GM12878 (cell line): ENCODE measurements around the gene NT5E. TPM values are rescaled to one million over a fixed set of nuclear protein-coding genes. Genes with fewer than 3 reads are reported as not detected.

Experiments
- ATAC-seq: fragments of 200-7000 bp; cut with Tn5 transposase; 3 replicates; pipeline ENCODE4 v1.9.1; 2020; ENCODE audit warnings: mild to moderate bottlenecking, moderate library complexity
- BruUV-seq: library from RNA; stranded (reverse); fragments of 400-500 nt; replicated peaks from 2 replicates; lab custom pipeline; 2021; lab: Mats Ljungman, UMichigan
- CTCF ChIA-PET: fragments of 300-600 bp; sonication (Branson Sonifier 250); formaldehyde crosslinking; extraction: SDS; loops from one replicate; lab custom pipeline; 2021; ENCODE audit warnings: inconsistent platforms; lab: Yijun Ruan, JAX
- POLR2A ChIA-PET: fragments of 350-600 bp; formaldehyde crosslinking; extraction: SDS; loops from one replicate; lab custom pipeline; 2021; ENCODE audit warnings: inconsistent platforms; lab: Charles Lee
- RAD21 ChIA-PET: fragments of 300-600 bp; sonication (Branson Sonifier 250); formaldehyde crosslinking; loops from one replicate; lab custom pipeline; 2023; ENCODE audit warnings: antibody characterized with exemption; ENCODE audit not compliant: unreplicated experiment; lab: Charles Lee
- SMC1A ChIA-PET: fragments of 300-600 bp; sonication (Branson Sonifier 250); formaldehyde crosslinking; loops from one replicate; lab custom pipeline; 2023; ENCODE audit not compliant: unreplicated experiment, uncharacterized antibody; lab: Charles Lee
- DNase-seq: peaks from one replicate; pipeline ENCODE4 v3.0.0-alpha.2; 2011; ENCODE audit warnings: low read depth, low spot score
- FAIRE-seq: peaks from 3 replicates; lab custom pipeline; 2011; peaks lifted over from hg19 to GRCh38; lab: Jason Lieb, UNC
- H2AFZ ChIP-seq: 2 replicates; pipeline ENCODE4 v1.6.0; 2011; ENCODE audit warnings: low read depth, low read length, control low read depth; ENCODE audit not compliant: control insufficient read depth
- H3K27ac ChIP-seq: 2 replicates; pipeline ENCODE4 v1.5.1; 2011; ENCODE audit warnings: control low read depth; ENCODE audit not compliant: control insufficient read depth, insufficient read depth
- H3K27me3 ChIP-seq, 2 experiments: replicated peaks in 1 of 2; 2 replicates each; pipeline versions ENCODE4 v1.6.0 to v1.6.1; 2011; ENCODE audit warnings: low read length in 1 of 2; ENCODE audit not compliant: control insufficient read depth in 2 of 2, insufficient read depth in 2 of 2
- H3K36me3 ChIP-seq, 2 experiments: 2 replicates each; pipeline ENCODE4 v1.5.1; 2011; ENCODE audit warnings: low read length in 1 of 2; ENCODE audit not compliant: control insufficient read depth in 2 of 2, insufficient read depth in 2 of 2
- H3K4me1 ChIP-seq: 2 replicates; pipeline ENCODE4 v1.6.1; 2011; ENCODE audit warnings: mild to moderate bottlenecking, low read length, moderate library complexity, mixed read lengths; ENCODE audit not compliant: control insufficient read depth, insufficient read depth
- H3K4me2 ChIP-seq: 2 replicates; pipeline ENCODE4 v1.6.0; 2011; ENCODE audit warnings: control low read depth; ENCODE audit not compliant: control insufficient read depth, insufficient read depth
- H3K4me3 ChIP-seq: fragments of 200-600 bp; sonication (generic); 2 replicates; pipeline ENCODE4 v1.5.1; 2016
- H3K79me2 ChIP-seq: 2 replicates; pipeline ENCODE4 v1.6.0; 2011; ENCODE audit warnings: low read length; ENCODE audit not compliant: control insufficient read depth, insufficient read depth
- H3K9ac ChIP-seq: 2 replicates; pipeline ENCODE4 v1.8.0; 2011; ENCODE audit warnings: low read length, control low read depth, mixed read lengths; ENCODE audit not compliant: control insufficient read depth, insufficient read depth
- H3K9me3 ChIP-seq: replicated peaks from 3 replicates; pipeline ENCODE4 v1.5.1; 2011; ENCODE audit warnings: mild to moderate bottlenecking, low read length; ENCODE audit not compliant: control insufficient read depth, insufficient read depth
- H4K20me1 ChIP-seq: 2 replicates; pipeline ENCODE4 v1.6.0; 2011; ENCODE audit not compliant: control insufficient read depth, insufficient read depth
- CEBPB ChIP-seq, 2 experiments: fragments of 150-350 bp in 1 of 2; IDR thresholded peaks; 2 replicates each; pipeline ENCODE4 v1.6.1; 2012 to 2014; ENCODE audit warnings: low read depth in 2 of 2, low read length in 2 of 2, borderline replicate concordance in 1 of 2, inconsistent platforms in 1 of 2
- FOXM1 ChIP-seq: IDR thresholded peaks from 2 replicates; pipeline ENCODE4 v1.6.1; 2012; ENCODE audit warnings: low read depth, mild to moderate bottlenecking, inconsistent platforms, low read length, moderate library complexity
- NFYA ChIP-seq: IDR thresholded peaks from 2 replicates; pipeline ENCODE4 v1.6.1; 2011; ENCODE audit warnings: low read depth, mild to moderate bottlenecking, low read length, improper control_type of control experiment, borderline replicate concordance
- POLR2A ChIP-seq: IDR thresholded peaks from 2 replicates; pipeline ENCODE4 v1.6.1; 2011; ENCODE audit warnings: low read depth, mild to moderate bottlenecking, low read length
- WGBS: methylation state at CpG from one replicate; pipeline ENCODE4 v1.1.6; 2016; ENCODE audit warnings: low lambda C conversion rate; ENCODE audit not compliant: insufficient replicate concordance, insufficient coverage; ENCODE audit errors: missing lambda C conversion rate; 5-methylcytosine and 5-hydroxymethylcytosine counted together
- in situ Hi-C: fragments of 300-500 bp; cut with MboI; formaldehyde crosslinking; loops from 9 replicates; pipeline ENCODE4 v1.14.3; 2018; ENCODE audit warnings: mixed read lengths
- intact Hi-C: fragments of 100-400 bp; cut with micrococcal nuclease; formaldehyde crosslinking; loops from one replicate; pipeline ENCODE4 v1.14.2; 2022; ENCODE audit not compliant: unreplicated experiment
- polyA plus RNA-seq, 11 experiments: library from polyadenylated mRNA; depleted of rRNA in 4 of 11; unstranded in 6 of 11; stranded (reverse) in 5 of 11; fragments of >200 nt; fragmentation: Nextera tagmentation in 4 of 11; fragmentation: Illumina TruSeq in 1 of 11; extraction: Ambion mirVana in 4 of 11; extraction: Trizol in 1 of 11; gene quantifications; 1 replicate in 1 of 11; 2 replicates in 10 of 11; pipeline versions ENCODE4 v1.2.1 to v1.2.3, GENCODE V29; 2011 to 2016; ENCODE audit warnings: inconsistent platforms in 2 of 11, missing spikeins in 2 of 11, low read depth in 1 of 11
- total RNA-seq, 4 experiments: library from RNA; depleted of rRNA in 3 of 4; stranded (reverse); fragments of >200 nt in 3 of 4; fragmentation: Illumina TruSeq in 1 of 4; extraction: Trizol in 1 of 4; gene quantifications; 2 replicates each; pipeline versions ENCODE4 v1.2.1 to v1.2.3, GENCODE V29; 2013 to 2021
- TF ChIP-seq, protein P1 (sequence below): IDR thresholded peaks from 2 replicates; pipeline ENCODE4 v1.6.1; 2012; ENCODE audit warnings: low read length, inconsistent platforms
- TF ChIP-seq, protein P2 (sequence below): fragments of 450-650 bp; IDR thresholded peaks from 2 replicates; pipeline ENCODE4 v1.6.1; 2017; ENCODE audit warnings: antibody characterized with exemption, mild to moderate bottlenecking, moderate library complexity

NT5E gene
- total and polyA plus RNA-seq, 10 of the 15 experiments (the other 5 are each of a cell fraction or from before 2014, with no cell fraction given), result 1.9 to 9.7 (median 7.3) TPM

- H3K9ac ChIP-seq, result no peak overlapping the region
- H3K36me3 ChIP-seq, result no peaks in the 10 kb centered on the region
- no peak overlapping the region for H3K4me2 ChIP-seq
- no peak overlapping the region for H2AFZ ChIP-seq
- no TSS peak for BruUV-seq
- in situ Hi-C loops (no loop called here), intact Hi-C loops (no loop called here)
- ChIA-PET CTCF (interaction anchor here (1.2 to 3.7 kb wide), 2 partner anchors 10 to 13 kb away, joined by 6 to 21 read pairs; no protein-coding TSS in a partner anchor), POLR2A (interaction anchor here (0.8 kb wide), 1 partner anchor 26 kb away, joined by 3 read pairs; no protein-coding TSS in a partner anchor), SMC1A (interaction anchor here (1.2 to 1.5 kb wide), 2 partner anchors 10 to 13 kb away, joined by 4 to 5 read pairs; no protein-coding TSS in a partner anchor), RAD21 (interaction anchor here (0.8 to 1.9 kb wide), 4 partner anchors 10 to 19 kb away, joined by 3 to 5 read pairs (median 3); partner anchors contain the start of gene NT5E)
- no peak for TF ChIP-seq FOXM1
- TF ChIP-seq, protein P1, sequence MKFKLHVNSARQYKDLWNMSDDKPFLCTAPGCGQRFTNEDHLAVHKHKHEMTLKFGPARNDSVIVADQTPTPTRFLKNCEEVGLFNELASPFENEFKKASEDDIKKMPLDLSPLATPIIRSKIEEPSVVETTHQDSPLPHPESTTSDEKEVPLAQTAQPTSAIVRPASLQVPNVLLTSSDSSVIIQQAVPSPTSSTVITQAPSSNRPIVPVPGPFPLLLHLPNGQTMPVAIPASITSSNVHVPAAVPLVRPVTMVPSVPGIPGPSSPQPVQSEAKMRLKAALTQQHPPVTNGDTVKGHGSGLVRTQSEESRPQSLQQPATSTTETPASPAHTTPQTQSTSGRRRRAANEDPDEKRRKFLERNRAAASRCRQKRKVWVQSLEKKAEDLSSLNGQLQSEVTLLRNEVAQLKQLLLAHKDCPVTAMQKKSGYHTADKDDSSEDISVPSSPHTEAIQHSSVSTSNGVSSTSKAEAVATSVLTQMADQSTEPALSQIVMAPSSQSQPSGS, result no peak
- TF ChIP-seq, protein P2, sequence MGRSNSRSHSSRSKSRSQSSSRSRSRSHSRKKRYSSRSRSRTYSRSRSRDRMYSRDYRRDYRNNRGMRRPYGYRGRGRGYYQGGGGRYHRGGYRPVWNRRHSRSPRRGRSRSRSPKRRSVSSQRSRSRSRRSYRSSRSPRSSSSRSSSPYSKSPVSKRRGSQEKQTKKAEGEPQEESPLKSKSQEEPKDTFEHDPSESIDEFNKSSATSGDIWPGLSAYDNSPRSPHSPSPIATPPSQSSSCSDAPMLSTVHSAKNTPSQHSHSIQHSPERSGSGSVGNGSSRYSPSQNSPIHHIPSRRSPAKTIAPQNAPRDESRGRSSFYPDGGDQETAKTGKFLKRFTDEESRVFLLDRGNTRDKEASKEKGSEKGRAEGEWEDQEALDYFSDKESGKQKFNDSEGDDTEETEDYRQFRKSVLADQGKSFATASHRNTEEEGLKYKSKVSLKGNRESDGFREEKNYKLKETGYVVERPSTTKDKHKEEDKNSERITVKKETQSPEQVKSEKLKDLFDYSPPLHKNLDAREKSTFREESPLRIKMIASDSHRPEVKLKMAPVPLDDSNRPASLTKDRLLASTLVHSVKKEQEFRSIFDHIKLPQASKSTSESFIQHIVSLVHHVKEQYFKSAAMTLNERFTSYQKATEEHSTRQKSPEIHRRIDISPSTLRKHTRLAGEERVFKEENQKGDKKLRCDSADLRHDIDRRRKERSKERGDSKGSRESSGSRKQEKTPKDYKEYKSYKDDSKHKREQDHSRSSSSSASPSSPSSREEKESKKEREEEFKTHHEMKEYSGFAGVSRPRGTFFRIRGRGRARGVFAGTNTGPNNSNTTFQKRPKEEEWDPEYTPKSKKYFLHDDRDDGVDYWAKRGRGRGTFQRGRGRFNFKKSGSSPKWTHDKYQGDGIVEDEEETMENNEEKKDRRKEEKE, result no peak
- TF ChIP-seq NFYA, result no peak
- no peak for TF ChIP-seq POLR2A
- TF ChIP-seq CEBPB (IDR thresholded peaks at IDR 0.05; ENCODE audit: borderline replicate concordance in 1 of 2, low read depth in 2 of 2, low read length in 2 of 2), result no peak
- no peaks in the 10 kb centered on the region for H3K27me3 ChIP-seq
- no peak for ATAC-seq
- H3K27ac ChIP-seq, result no peak overlapping the region
- H3K4me1 ChIP-seq, result peaks cover 15% of the 10 kb centered on the region
- WGBS, result 50% methylated on average over 2 of the region's 2 CpGs
- FAIRE-seq, result no peak
- DNase-seq, result no peak
- H3K79me2 ChIP-seq, result no peaks in the 10 kb centered on the region
- no peak overlapping the region for H3K4me3 ChIP-seq
- no peaks in the 10 kb centered on the region for H3K9me3 ChIP-seq
- no peaks in the 10 kb centered on the region for H4K20me1 ChIP-seq
Measured at GRCh38 chr6:85469276-85470022, 19.6 kb downstream of the NT5E start.
